Midbrain (tissue), 1 donor: ENCODE data around the gene PRR5.

Experiments
- DNase-seq: peaks from one replicate; lab custom pipeline; 2025; lab: John Stamatoyannopoulos, UW

The PRR5 gene

DNA sequence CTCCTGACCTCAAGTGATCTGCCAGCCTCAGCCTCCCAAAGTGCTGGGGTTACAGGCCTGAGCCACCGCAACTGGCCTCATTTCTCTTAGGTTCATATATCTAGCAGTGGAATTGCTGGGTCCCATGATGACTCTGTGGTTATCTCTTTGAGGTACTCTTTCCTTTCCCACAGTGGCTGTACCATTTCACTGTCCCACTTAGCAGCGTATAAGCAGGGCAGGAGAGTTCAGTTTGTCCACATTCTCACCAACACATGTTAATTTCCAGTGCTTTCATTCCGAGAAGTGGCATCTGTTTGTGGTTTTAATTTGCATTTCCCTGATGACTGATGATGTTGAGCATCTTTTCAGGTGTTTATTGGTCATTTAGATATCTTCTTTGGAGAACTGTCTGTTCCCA, 16.4 kb downstream of the PRR5 start:
- DNase-seq = no peak

DNA sequence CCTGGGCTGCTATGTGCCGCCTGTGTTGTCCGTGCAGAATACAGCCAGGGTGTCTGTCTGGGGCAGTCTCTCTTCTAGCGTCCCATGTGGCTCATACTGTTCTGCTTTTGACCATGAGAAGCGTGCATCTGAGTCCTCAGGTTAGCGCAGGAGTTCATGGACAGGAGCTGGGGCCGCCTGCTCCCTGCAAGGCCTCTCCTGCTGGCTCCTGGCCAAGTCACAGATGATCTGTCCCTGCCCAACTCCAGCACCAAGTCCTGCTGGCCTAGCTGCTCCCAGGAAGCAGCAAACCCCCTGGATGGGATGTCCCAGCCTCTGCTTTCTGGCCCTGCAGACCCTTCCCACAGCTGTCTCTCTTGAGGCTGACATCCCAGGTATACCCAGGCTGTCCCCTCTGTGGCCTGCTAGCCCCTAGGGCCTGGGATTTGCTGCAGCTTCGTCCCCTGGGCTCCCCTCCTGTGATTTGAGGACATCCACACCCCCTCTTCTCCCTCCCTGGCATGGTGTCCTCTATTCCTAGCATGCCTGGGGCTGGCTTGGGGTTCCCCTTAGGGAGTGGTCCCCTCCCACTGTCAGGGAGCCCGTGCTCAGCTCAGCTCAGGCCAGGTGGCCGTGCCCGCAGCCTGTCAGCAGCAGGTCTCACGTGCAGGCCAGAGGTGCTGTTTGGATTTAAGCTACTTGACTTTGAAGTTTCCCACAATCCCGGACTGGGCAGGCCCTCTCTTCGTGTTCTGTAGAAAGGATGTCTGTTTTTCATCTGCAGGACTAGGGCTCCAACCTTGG, 17.8 kb downstream of the PRR5 start:
- DNase-seq = no peak

DNA sequence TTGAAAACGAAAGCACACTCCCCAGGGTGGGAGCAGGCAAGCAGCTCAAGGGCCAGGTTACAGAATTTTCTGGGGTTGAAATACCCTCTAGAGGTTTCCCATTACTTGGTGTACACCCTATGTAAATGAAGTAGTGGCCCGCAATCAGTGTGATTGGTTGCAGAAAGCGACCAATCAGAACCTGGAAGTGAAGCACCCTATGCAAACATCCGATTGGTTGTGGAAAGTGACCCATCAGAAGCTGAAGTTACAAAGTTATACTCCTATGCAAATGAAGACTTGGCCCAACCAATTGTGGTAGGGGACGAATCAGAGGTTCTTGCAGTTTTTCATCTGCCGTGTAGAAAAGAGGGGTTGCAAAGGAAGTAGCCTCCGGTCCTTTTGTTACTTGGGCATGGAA, 19.2 kb downstream of the PRR5 start:
- DNase-seq = no peak

DNA sequence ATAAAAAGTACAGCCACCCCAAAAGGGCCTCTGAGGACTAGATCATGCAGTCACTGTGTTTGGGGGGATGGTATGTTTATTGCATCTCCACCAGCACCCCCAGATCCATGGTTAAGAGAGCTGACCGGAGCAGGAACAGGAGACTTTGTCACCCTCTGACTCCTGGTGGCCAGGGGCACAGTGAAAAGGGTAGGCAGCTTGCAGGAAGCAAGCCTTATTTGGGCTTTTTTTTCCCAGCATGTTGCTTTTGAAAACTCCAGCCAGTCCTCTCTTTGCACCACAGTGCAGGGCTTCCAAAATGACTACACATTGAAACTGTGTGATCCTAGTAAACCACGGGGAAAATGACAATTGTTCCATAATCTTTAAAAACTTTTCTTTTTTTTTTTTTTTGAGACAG, 20.6 kb downstream of the PRR5 start:
- DNase-seq = no peak

DNA sequence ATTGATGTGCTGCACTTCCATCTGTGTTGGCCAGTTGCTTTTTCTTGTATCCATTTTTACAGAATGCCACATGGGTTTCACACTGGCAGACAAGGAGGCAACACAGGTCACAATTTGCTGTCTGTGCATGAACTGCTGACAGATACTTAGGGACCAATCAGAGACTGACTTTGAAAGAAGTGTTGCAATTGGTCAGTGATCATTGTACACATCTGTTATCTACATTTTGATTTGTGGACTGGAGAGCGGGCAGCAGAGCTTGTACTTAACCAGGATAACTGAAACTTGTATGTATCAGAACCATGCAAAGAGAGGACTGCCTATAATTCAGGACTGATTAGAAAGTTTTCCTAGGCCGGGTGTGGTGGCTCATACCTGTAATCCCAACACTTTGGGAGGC, 21.8 kb downstream of the PRR5 start:
- no peak for DNase-seq

DNA sequence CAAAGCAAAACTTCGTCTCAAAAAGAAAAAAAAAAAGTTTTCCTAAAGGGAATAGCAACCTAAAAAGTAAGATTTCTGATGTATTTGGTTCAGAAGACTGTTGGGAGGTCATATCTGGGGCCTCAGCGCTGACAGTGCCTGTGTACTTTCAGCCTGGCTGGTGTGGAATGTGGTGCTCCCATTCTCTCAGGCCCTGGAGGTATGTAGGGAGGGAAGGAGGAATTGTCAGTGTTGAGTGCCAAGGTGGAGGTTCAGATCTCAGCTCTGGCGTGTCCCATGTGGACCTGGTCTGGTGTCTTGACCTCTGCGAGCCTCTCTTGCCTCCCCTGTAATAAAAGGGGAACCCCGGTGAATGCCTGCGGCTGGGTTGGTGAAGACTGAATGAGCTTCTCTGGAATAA, 22.4 kb downstream of the PRR5 start:
- DNase-seq = no peak

DNA sequence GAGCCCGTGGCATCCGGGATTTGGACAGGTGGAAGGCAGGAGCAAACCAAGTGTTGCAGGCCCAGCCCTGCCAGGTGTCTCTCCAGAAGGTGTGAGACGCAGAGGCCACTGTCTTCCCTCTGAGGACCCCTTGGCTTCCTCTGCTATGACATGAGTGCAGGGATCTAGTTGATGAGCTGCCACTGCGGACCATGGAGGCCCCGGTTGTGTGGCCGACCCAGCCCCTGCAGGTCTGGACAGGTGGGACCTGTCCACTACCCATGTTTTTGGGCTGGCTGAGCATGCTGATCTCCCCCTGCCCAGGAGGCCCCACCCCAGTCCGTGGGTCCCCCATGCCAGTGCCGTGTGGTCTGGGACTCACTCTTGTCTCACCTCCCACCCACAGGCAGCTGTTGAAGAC, 22.9 kb downstream of the PRR5 start:
- no peak for DNase-seq

DNA sequence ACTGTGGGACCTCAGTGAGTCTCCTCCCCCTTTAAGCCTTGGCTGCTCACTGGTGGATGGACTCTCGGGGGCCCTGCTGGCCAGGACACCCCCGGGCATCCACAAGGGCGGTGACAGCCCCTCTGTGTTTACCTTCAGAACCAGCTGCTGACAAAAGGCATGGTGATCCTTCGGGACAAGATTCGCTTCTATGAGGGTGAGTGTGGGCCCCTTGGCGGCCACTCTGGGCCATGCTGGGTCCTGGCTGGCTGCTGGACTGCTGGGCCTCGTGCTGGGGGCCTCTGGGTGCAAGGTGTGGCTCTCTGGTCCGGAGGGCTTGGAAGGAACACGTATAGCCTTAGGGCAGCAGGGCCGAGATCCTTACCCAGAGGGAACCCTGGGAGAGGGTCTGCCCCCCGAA, 24.4 kb downstream of the PRR5 start:
- DNase-seq = no peak

DNA sequence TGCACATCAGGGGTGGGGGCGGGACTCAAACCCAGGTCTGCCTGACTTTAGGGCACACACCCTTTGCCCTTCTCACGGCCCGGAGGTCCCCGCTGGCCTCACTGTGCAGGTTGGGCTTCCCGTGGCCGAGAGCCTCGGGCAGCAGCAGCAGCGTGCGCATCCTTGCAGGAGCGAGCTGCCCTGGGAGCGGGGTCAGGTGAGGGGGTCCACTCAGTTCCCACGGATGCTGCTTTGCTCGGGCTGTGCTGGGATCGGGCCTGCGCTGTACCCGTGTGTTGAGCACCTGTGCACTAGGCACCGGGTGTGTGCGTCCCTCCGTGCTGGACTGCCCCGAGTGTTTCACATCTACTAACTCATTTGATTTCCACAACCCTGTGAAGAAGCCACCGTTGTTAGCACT, 25.1 kb downstream of the PRR5 start:
- no peak for DNase-seq

DNA sequence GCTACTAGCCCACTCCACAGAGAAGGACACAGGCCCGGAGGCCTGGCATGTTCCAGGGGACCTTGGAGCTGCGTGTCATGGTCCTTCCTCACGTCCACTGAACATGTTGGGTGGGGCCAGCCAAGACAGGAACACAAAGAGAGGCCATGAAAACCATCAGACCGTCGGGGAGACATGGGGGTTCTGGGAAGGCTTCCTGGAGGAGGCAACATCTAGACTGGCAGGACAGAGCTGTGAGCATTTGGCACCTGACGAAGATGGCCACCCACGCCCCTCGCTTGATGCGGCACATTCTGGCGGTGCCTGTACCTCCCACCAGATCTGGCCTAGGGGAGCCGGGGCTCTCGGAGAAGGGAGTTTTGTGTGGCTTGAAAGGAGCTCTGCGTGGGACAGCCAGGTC, 25.7 kb downstream of the PRR5 start:
- DNase-seq = no peak

DNA sequence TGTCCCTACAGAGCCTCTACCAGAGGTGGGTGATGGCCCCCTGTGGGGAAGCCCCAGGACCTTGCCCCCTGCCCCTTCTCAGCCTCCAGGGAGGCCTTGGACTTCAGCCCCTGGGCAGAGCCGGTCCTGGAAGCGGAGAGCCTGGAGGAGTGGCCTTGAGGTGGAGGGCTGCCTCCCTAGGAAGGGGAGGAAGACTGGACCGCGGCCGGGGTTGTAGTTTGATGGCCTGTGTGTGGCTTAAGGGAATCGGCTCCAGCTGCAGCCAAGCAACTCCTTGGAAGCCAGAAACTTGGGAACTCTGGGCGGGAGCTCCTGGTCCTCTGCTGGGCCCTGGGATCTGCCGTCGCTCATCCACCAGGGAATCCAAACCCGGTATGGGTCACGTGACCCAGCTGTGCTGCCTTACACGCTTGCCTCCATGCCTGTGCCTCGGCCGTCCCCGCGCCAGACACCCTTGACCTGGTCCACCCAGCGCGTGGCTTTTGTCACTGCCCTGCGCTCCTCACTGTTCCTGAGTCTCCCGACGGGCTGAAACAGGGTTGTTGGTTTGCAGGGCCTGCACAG, 26.8 kb downstream of the PRR5 start:
- DNase-seq = no peak

DNA sequence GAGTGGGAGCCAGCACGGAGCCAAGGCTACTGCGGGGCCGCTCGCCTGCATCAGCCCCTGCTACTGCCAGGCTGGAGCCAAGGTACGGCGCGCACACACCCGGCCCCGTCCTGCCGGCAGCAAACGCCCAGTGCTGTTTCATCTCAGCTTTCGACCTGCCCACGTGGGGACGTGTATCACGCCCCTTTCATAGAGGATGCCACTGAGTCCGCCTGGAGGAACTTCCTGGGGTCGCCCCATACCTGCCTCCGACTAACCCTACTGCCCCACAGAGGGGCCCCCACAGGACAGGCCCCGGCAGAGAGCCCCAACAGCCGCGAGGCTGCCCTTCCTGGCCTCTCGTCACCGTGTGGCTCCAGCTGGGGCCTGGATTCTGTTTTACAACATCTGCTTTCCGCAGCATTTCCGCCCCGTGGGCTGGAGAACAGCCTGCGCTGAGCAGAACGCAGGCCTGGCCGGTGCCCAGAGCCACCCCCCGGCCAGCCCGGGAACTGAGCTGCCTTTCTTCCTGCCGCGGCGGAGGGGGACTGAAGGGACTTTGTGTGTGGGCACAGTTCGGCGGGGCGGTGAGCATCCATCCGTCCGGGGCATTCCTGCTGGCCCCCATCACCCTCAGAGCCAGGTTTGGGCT, 27.5 kb downstream of the PRR5 start:
- DNase-seq = peak; percentile 79

DNA sequence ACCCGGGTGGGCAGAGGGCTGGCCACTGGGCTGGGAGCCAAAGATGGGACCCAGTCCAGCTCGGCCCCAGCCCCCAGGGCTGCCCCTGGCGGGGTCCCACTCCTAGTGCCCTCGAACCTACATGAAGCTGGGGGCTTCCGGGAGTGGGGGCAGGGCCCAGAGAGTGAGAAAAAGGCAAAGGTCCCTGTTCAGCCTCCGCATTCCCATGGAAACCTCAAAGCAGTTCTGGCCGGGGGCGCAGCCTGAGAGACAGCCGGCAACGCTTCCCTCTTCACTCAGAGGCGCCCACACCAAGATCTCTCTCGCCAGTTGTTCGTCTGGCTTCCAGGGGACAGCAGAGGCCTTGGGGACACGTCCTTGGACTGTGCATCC, 28.0 kb downstream of the PRR5 start:
- DNase-seq = no peak

DNA sequence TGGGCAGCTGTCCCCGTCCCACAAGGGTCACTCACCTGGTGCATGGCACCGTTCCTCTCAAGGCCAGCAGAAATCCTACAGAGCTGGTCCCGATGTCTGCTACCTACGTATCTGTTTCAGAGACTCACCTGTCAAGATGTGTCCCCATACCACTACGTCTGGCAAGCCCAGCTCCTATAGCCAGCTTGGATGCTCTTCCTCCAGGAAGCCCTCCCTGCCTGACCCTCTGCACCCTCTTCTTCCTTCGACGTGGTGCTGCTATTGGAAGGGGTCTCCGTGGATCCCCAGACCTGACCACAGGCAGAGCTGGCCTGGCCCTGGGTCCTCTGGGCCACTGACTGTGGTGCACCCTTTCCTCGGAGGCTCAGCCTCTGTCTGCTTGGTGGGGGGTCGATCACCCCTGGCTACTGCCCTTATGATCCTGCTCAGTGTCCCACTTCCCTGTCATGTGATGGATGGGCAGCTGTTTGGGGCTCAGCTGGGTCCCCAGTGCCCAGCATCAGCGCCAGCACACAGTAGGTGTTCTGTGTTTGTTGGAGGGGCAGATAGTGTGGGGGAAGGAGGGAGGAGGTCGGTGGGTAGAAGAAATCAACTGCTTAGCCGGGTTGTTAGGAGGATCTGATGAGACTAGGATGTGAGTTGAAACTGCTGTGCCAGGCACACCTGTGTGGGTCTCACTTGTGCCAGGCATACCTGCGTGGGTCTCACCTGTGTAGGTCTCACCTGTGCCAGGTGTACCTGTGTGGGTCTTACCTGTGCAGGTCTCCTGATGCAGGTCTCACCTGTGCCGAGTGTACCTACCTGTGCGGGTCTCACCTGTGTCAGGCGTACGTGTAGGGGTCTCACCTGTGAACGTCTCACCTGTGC, 28.7 kb downstream of the PRR5 start:
- DNase-seq = no peak

DNA sequence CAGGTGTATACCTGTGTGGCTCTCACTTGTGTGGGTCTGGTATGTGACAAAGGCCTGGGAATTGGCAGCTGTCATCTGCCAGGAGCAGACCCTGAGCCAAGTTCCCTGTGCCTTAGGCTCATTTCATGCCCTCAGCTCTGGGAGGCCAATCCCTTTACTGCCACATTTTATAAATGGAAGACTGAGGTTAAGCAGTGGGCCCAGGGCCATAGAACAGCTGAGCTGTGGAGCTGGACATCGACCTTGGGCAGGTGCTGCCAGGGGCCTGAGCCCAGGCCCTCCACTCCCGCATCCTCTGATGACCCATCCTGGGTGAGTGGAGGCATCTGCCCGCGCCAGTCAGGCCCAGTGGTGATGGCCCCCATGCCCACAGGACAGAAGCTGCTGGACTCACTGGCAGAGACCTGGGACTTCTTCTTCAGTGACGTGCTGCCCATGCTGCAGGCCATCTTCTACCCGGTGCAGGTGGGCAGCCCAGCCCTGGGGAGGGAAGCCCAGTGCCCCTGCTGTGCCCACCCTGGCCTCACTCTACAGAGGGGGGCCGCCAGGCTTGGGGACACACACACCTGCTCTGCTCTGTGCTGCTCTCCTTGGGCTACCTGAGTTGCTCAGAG, 29.5 kb downstream of the PRR5 start:
- no peak for DNase-seq

DNA sequence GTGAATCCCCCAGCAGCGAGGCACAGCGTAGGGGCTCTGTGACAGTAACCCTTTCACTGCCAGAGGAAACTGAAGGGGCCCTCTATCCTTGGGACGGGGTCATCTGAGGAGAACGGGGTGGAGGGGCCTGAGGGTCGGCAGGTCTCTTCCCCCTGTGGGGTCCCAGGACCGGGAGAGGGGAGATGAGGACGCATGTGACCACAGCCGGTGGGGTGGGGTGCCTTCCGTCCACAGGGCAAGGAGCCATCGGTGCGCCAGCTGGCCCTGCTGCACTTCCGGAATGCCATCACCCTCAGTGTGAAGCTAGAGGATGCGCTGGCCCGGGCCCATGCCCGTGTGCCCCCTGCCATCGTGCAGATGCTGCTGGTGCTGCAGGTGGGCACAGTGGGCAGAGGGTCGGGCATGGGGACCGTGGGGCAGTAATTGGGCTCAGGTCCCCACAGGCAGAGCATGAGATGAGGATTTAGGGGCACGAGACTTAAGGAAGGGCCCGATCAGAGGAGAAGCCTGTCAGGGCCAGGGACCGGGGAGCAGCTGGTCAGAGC, 30.1 kb downstream of the PRR5 start:
- DNase-seq = no peak

DNA sequence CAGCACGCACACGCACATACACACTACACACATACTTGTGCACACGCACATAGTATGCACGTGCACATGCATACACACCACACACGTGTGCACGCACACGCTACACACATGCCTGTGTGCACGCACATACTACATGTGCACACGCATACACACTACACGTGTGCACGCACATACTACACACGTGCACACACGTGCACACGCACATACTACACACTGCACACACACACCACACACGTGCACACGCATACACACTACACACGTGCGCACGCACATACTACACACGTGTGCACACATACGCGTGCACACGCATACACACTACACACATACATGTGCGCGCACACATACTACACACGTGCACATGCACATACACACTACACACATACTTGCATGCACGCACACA, 30.7 kb downstream of the PRR5 start:
- DNase-seq = no peak

DNA sequence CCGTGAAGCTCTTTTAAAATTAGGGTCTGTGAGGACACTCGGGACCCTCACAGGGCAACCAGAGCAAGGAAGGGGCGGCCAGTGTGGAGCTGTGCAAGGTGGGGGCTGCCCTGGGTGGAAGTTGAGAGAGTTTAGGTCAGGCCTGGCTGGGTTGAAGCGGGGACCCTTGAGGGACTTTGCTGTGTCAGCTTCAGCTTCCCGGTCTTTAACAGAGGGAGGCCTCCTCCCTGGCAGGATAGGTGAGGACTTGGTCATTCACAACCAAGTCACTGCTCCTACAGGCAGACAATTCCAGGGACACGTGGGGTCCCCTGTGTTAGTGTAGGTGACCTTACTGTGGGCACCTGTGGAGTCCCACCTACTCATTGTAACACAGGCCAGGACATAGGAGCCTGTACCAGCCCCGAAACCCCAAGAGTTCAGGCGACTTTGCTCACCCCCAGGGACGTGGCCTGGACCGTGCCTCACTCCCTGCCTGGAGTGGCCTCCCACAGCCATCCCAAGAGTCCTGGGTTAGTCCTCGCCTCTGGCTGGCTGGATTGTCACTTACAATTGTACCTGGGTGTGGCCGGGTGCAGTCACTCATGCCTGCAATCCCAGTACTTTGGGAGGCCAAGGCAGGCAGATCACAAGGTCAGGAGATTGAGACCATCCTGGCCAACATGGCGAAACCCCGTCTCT, 31.6 kb downstream of the PRR5 start:
- DNase-seq = no peak

DNA sequence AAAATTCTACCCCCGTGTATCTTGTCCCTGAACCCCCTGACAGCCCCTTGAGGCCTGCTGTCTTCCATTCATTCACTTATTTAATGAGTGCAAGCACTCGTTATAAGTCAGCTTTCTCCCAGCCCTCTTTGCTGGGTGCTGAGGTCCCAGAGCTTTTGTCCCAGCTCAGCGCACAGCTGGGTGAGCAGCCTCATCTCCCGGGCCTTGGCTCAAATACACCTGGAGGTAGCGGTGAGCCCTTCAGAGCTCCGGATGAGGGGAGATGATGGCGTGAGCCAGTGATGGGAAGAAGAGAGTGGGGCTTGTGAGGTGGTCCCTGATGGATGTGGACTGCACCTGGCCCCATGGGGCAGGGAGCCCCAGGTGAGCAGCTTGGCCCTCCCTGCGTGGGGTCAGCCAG, 32.3 kb downstream of the PRR5 start:
- DNase-seq = no peak

DNA sequence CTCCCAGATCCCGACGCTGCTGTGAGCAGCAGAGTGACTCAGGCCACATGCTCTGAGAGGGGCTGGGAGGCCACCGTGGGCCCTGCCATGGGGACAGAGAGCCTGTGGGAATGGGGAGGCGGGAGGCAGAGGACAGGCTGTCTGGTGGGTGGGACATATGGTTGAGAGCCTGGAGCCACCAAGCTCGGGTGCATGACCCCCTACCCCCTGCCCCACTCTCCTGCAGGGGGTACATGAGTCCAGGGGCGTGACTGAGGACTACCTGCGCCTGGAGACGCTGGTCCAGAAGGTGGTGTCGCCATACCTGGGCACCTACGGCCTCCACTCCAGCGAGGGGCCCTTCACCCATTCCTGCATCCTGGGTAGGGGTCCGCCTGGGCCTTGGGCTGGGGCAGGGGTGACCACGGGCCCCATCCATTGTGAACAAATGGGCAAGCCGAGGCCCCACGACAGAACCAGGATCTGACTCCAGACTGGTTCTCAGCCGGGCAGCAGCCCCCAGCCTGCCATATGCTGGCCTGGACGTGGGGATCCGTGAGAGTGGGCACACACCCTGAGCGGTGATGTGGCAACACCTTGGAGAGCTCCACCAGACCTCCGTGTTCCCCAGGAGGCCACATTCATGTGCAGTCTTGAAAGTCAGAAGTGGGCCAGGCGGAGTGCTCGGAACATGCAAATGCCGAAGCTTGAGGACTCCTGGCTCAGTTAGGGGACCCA, 33.0 kb downstream of the PRR5 start:
- no peak for DNase-seq
